ENCODE measurements around the gene LAMTOR4. TPM values are rescaled to one million over a fixed set of nuclear protein-coding genes. Genes with fewer than 3 reads are reported as not detected.
A peak's percentile ranks its signal among the peaks of the same experiment; 100 is the strongest.

Gene LAMTOR4
- total and polyA plus RNA-seq, 11 donors: 64.6 to 160 (median 96.5) TPM

GRCh38 chr7:100122067-100122466 is 26.7 kb upstream of the LAMTOR4 start:
- ATAC-seq: no peak
- no peaks in the 10 kb centered on the region for H3K27me3 ChIP-seq
- H3K36me3 ChIP-seq: peaks cover 0 to 4% (median 0%) of the 10 kb centered on the region in 9 donors
- DNase-seq: peak in 1 of 5 donors; percentile 13
- no peak overlapping the region for H3K4me3 ChIP-seq
- 74 to 78% (median 75%) methylated on average over 13 of the region's 13 CpGs for WGBS, 4 donors
- intact Hi-C loops (cut with DNase I): no loop called here
- H3K4me1 ChIP-seq: peaks cover 0 to 42% (median 26%) of the 10 kb centered on the region in 12 donors
- no peak overlapping the region for H3K27ac ChIP-seq
- TF ChIP-seq CTCF (IDR thresholded peaks at IDR 0.05) (no peak), POLR2A (IDR thresholded peaks at IDR 0.05) (no peak)
- no peaks in the 10 kb centered on the region for H3K9me3 ChIP-seq

GRCh38 chr7:100122568-100122967 is 26.1 kb upstream of the LAMTOR4 start:
- Histone ChIP-seq H3K27me3 (no peaks in the 10 kb centered on the region), H3K9me3 (no peaks in the 10 kb centered on the region), H3K27ac (no peak overlapping the region), H3K4me3 (no peak overlapping the region), H3K36me3 (peaks cover 0 to 4% (median 0%) of the 10 kb centered on the region in 9 donors), H3K4me1 (peaks cover 0 to 42% (median 27%) of the 10 kb centered on the region in 12 donors)
- whole genome bisulfite sequencing, 4 donors: 88 to 100% (median 93%) methylated on average over 1 of the region's 1 CpG
- TF ChIP-seq CTCF (IDR thresholded peaks at IDR 0.05) (no peak), POLR2A (IDR thresholded peaks at IDR 0.05) (no peak)
- intact Hi-C loops (cut with DNase I): no loop called here
- no peak for ATAC-seq
- peak in 1 of 5 donors; percentile 16 for DNase-seq

- H3K9me3 ChIP-seq: no peaks in the 10 kb centered on the region
- ATAC-seq (no peak), DNase-seq (peak in 2 of 5 donors; percentile 5 to 12)
- TF ChIP-seq CTCF (IDR thresholded peaks at IDR 0.05): no peak
- no peak for TF ChIP-seq POLR2A (IDR thresholded peaks at IDR 0.05)
- H3K4me1 ChIP-seq: peaks cover 0 to 45% (median 27%) of the 10 kb centered on the region in 12 donors
- H3K4me3 ChIP-seq: no peak overlapping the region
- H3K27me3 ChIP-seq: no peaks in the 10 kb centered on the region
- 66 to 75% (median 72%) methylated on average over 4 of the region's 4 CpGs for WGBS, 4 donors
- H3K36me3 ChIP-seq: peaks cover 0 to 4% (median 0%) of the 10 kb centered on the region in 9 donors
- intact Hi-C loops (cut with DNase I): loop anchor here in 8 of 10 donors (5.0 kb wide), 5 partner anchors 32 to 212 kb away; partner anchors contain the start of genes AZGP1 (in 1 of the 8) and COPS6 (in 1 of the 8)
- H3K27ac ChIP-seq: peak overlapping the region in 1 of 12 donors; percentile 27
These were observed 24.2 kb upstream of the LAMTOR4 start for GRCh38 chr7:100124301-100125230.

All from heart left ventricle (tissue), 16 donors.